ENCODE results near the gene MRPL16.
"Not testable (repeated sequence)": the region's sequence is repeated elsewhere in the genome, so short reads cannot be mapped to it uniquely, and the experiment has no call there.

MRPL16 gene

GRCh38 chr11:59818572-59818971, 8.0 kb upstream of the MRPL16 start:
- Histone ChIP-seq H2AFZ (ENCODE audit: low read length) (no peak overlapping the region), H3K27ac (ENCODE audit: low read depth, low read length, poor library complexity, severe bottlenecking) (peak overlapping the region; percentile 91), H3K9ac (ENCODE audit: low read length) (peak overlapping the region; percentile 23; the same call in 1 of the 2 replicates), H3K79me2 (ENCODE audit: insufficient read depth, low read length) (no peaks in the 10 kb centered on the region), H3K36me3 (ENCODE audit: insufficient read depth, low read length) (no peaks in the 10 kb centered on the region), H3K9me3 (ENCODE audit: low read length) (no peaks in the 10 kb centered on the region), H3K4me3 (ENCODE audit: low read depth, low read length, poor library complexity, severe bottlenecking) (peak overlapping the region; percentile 34), H3K27me3 (ENCODE audit: insufficient read depth, low read length) (no peaks in the 10 kb centered on the region), H3F3A (ENCODE audit: insufficient read depth, low read length) (no peaks in the 10 kb centered on the region), H3K4me1 (ENCODE audit: insufficient read depth, low read length, severe bottlenecking) (peaks cover 82% of the 10 kb centered on the region), H3K4me2 (ENCODE audit: low read length) (peak overlapping the region; percentile 46), H3K9me2 (ENCODE audit: low read depth, low read length) (no peaks in the 10 kb centered on the region), H4K20me1 (ENCODE audit: insufficient read depth, low read length) (no peaks in the 10 kb centered on the region)
- no peak for TF ChIP-seq CTCF (IDR thresholded peaks at IDR 0.05; ENCODE audit: low read length)
- no peak for TF ChIP-seq EZH2 (IDR thresholded peaks at IDR 0.05; ENCODE audit: borderline replicate concordance, low read length)

GRCh38 chr11:59816434-59816833, 5.9 kb upstream of the MRPL16 start:
- not testable (repeated sequence) for H2AFZ ChIP-seq (ENCODE audit: low read length); H3F3A ChIP-seq (ENCODE audit: insufficient read depth, low read length); H3K36me3 ChIP-seq (ENCODE audit: insufficient read depth, low read length); H3K4me3 ChIP-seq (ENCODE audit: low read depth, low read length, poor library complexity, severe bottlenecking); H3K27me3 ChIP-seq (ENCODE audit: insufficient read depth, low read length); H3K9me3 ChIP-seq (ENCODE audit: low read length); H3K9me2 ChIP-seq (ENCODE audit: low read depth, low read length); H4K20me1 ChIP-seq (ENCODE audit: insufficient read depth, low read length); H3K79me2 ChIP-seq (ENCODE audit: insufficient read depth, low read length)
- peak overlapping the region; percentile 91 for H3K27ac ChIP-seq (ENCODE audit: low read depth, low read length, poor library complexity, severe bottlenecking)
- 0 out of 2 replicates have a peak overlapping the region, but pooled peaks have one; percentile 5 for H3K9ac ChIP-seq (ENCODE audit: low read length)
- H3K4me2 ChIP-seq (ENCODE audit: low read length), result 0 out of 2 replicates have a peak overlapping the region, but pooled peaks have one; percentile 29
- H3K4me1 ChIP-seq (ENCODE audit: insufficient read depth, low read length, severe bottlenecking), result peaks cover 81% of the 10 kb centered on the region

- Histone ChIP-seq H3K9ac (ENCODE audit: low read length) (no peak overlapping the region), H3K4me3 (ENCODE audit: low read depth, low read length, poor library complexity, severe bottlenecking) (no peak overlapping the region), H3K36me3 (ENCODE audit: insufficient read depth, low read length) (no peaks in the 10 kb centered on the region), H3K27me3 (ENCODE audit: insufficient read depth, low read length) (no peaks in the 10 kb centered on the region), H3K9me3 (ENCODE audit: low read length) (no peaks in the 10 kb centered on the region), H3K27ac (ENCODE audit: low read depth, low read length, poor library complexity, severe bottlenecking) (peak overlapping the region; percentile 91), H3K4me1 (ENCODE audit: insufficient read depth, low read length, severe bottlenecking) (peaks cover 80% of the 10 kb centered on the region), H2AFZ (ENCODE audit: low read length) (no peak overlapping the region), H3K79me2 (ENCODE audit: insufficient read depth, low read length) (no peaks in the 10 kb centered on the region), H3F3A (ENCODE audit: insufficient read depth, low read length) (no peaks in the 10 kb centered on the region), H3K4me2 (ENCODE audit: low read length) (no peak overlapping the region), H4K20me1 (ENCODE audit: insufficient read depth, low read length) (no peaks in the 10 kb centered on the region), H3K9me2 (ENCODE audit: low read depth, low read length) (no peaks in the 10 kb centered on the region)
- TF ChIP-seq EZH2 (IDR thresholded peaks at IDR 0.05; ENCODE audit: borderline replicate concordance, low read length), result no peak
- TF ChIP-seq CTCF (IDR thresholded peaks at IDR 0.05; ENCODE audit: low read length), result no peak
These were observed 5.2 kb upstream of the MRPL16 start for GRCh38 chr11:59815754-59816153.

GRCh38 chr11:59814021-59814420, 3.4 kb upstream of the MRPL16 start:
- no peak for TF ChIP-seq EZH2 (IDR thresholded peaks at IDR 0.05; ENCODE audit: borderline replicate concordance, low read length)
- TF ChIP-seq CTCF (IDR thresholded peaks at IDR 0.05; ENCODE audit: low read length), result no peak
- H3K9me3 ChIP-seq (ENCODE audit: low read length), result no peaks in the 10 kb centered on the region
- H3K36me3 ChIP-seq (ENCODE audit: insufficient read depth, low read length), result peaks cover 3% of the 10 kb centered on the region; the same call in 1 of the 2 replicates
- peak overlapping the region; percentile 91 for H3K27ac ChIP-seq (ENCODE audit: low read depth, low read length, poor library complexity, severe bottlenecking)
- H2AFZ ChIP-seq (ENCODE audit: low read length), result peak overlapping the region; percentile 35; the same call in 1 of the 2 replicates
- peak overlapping the region; percentile 25; the same call in 1 of the 2 replicates for H3K4me2 ChIP-seq (ENCODE audit: low read length)
- peaks cover 9% of the 10 kb centered on the region for H3K79me2 ChIP-seq (ENCODE audit: insufficient read depth, low read length)
- peak overlapping the region; percentile 19; the same call in 1 of the 2 replicates for H3K9ac ChIP-seq (ENCODE audit: low read length)
- peaks cover 75% of the 10 kb centered on the region for H3K4me1 ChIP-seq (ENCODE audit: insufficient read depth, low read length, severe bottlenecking)
- H4K20me1 ChIP-seq (ENCODE audit: insufficient read depth, low read length), result no peaks in the 10 kb centered on the region
- no peaks in the 10 kb centered on the region for H3K9me2 ChIP-seq (ENCODE audit: low read depth, low read length)
- no peaks in the 10 kb centered on the region for H3F3A ChIP-seq (ENCODE audit: insufficient read depth, low read length)
- no peaks in the 10 kb centered on the region for H3K27me3 ChIP-seq (ENCODE audit: insufficient read depth, low read length)
- no peak overlapping the region for H3K4me3 ChIP-seq (ENCODE audit: low read depth, low read length, poor library complexity, severe bottlenecking)

Measured in OCI-LY1 (cell line).